HG03558 (cell line): Measurements from ENCODE around the gene USP25.

Experiments
- ATAC-seq: cut with Tn5 transposase; IDR thresholded peaks from one replicate; pipeline ENCODE4 v1.9.1; 2021; ENCODE audit warnings: moderate number of reproducible peaks; ENCODE audit not compliant: unreplicated experiment; ENCODE audit errors: extremely low read depth

USP25 gene, protein sequence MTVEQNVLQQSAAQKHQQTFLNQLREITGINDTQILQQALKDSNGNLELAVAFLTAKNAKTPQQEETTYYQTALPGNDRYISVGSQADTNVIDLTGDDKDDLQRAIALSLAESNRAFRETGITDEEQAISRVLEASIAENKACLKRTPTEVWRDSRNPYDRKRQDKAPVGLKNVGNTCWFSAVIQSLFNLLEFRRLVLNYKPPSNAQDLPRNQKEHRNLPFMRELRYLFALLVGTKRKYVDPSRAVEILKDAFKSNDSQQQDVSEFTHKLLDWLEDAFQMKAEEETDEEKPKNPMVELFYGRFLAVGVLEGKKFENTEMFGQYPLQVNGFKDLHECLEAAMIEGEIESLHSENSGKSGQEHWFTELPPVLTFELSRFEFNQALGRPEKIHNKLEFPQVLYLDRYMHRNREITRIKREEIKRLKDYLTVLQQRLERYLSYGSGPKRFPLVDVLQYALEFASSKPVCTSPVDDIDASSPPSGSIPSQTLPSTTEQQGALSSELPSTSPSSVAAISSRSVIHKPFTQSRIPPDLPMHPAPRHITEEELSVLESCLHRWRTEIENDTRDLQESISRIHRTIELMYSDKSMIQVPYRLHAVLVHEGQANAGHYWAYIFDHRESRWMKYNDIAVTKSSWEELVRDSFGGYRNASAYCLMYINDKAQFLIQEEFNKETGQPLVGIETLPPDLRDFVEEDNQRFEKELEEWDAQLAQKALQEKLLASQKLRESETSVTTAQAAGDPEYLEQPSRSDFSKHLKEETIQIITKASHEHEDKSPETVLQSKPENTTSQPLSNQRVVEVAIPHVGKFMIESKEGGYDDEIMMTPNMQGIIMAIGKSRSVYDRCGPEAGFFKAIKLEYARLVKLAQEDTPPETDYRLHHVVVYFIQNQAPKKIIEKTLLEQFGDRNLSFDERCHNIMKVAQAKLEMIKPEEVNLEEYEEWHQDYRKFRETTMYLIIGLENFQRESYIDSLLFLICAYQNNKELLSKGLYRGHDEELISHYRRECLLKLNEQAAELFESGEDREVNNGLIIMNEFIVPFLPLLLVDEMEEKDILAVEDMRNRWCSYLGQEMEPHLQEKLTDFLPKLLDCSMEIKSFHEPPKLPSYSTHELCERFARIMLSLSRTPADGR

DNA sequence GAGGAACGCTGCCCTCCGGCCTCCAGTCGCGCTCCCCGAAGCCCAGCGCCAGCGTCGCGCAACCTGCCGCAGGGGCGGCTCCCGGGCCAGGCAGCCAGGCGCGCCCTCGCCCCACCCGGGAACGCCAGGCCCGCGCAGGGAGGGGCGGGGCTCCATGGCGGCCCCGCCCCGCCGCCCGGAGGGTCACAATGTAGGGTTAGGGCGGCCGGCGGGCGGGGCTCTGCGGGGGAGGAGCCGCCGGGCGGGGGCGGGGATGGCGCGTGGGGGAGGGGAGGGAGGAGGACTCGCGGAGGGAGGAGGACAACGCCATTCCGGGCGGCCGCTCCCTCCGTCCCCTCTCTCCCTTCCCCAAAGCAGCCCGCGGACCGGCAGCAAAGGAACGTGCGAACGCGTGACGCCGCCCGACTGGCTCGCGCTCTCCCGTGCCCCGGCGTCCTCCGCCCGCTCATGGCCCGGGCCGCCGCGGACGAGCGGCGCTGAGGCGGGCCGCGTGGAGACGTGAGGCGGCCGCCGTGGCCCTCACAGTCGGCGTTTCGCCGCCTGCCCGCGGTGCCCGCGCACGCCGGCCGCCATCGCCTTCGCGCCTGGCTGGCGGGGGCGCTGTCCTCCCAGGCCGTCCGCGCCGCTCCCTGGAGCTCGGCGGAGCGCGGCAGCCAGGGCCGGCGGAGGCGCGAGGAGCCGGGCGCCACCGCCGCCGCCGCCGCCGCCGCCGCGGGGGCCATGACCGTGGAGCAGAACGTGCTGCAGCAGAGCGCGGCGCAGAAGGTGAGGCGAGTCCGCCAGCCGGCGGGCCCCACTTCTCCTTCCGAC, at the start of gene USP25:
USP25 (plus strand) TSS at position 309 of the 810 bp plus-strand sequence; CDS start at position 721, 412 bp downstream.
- peak; percentile 37 for ATAC-seq

GRCh38 chr21:15682186-15682895, 47.4 kb upstream of the USP25 start:
- ATAC-seq: no peak

GRCh38 chr21:15682977-15683376, 46.8 kb upstream of the USP25 start:
- ATAC-seq: no peak

DNA sequence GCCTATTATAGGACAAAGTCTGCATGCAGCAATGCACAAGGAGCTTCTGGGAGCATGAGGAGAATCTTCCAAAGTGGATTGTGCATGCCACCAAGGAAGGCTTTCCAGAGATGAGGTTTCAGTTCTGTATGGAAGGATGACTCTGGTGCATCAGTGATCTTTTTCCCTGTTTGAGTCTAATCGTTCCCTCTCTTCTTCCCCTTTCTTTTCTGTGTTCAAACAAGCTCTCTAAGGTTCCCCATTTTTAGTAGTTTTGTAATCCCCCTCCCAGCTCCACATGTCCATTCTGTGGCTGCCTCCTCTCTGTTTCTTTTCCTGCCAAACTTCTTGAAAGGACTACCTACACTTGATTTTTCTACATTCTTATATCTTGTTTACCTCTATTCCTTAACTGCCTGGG, 43.3 kb upstream of the USP25 start:
- no peak for ATAC-seq

DNA sequence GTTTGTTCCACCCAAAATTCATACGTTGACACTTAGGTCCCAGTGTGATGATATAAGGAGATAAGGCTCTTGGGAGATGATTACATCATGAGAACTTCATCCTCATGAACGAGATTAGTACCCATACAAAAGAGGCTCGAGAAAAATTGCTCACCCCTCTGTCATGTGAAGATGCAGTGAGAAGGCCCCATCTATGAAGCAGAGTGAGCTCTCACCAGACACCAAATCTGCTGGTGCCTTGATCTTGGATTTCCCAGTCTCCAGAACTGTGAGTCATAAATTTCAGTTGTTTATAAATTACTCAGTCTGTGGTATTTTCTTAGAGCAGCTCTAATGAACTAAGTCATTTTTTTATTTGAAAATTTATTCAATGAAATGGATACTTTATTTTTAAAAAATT, 42.6 kb upstream of the USP25 start:
- ATAC-seq: no peak

DNA sequence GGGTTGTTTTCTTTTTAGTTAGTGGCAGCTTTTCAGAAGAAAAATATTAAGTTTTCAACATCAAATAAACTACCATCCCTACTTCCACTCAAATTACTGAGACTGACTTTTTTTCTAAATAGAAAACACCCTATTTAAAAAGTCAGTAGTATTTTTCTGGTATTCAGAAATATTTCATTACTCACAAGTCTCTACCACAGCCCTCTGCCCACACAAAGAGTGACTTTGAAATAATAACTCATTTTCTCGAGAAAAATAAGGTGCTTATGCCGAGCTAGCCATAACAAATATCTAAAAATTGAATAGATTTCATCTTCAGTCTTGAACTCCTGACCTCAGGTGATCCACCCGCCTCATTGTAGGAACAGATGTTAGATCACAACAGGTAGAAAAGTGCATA, 41.8 kb upstream of the USP25 start:
- no peak for ATAC-seq

DNA sequence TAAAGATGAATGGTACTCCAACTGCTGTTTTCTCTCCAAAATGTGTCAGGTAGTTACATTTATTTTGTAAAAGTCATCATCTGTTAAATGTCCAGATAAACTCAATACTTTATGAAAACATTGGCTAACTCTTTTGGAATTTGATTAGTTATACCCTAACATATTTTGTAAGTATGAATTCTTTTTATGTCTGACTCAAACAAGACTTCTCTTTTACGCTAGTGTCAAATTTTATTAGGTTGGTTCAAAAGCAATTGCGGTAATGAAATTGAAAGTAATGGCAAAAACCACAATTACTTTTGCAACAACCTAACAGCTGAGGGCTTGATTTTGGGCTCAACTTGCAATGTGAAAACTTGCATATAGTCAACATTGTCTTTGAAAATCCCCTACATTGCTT, 41.0 kb upstream of the USP25 start:
- ATAC-seq: no peak

DNA sequence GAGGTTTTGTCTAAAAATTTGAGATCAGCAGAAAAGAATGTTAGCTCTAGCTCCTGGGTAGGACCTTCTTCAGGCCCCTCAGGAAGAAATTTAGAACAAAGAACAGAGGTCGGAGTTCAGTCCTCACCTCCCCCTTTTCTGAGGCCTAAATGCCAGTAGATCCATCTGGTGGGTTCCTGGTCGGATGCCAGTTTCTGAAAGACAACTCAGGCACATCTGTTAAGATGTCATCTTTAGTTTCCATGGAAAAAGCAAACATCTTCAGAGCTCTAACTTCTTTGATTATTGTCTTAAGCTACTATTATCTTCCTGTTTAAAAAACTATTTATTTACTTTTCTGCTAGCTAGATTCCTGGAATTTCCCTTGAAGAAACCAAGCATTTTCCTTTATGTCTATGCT, 37.1 kb upstream of the USP25 start:
- no peak for ATAC-seq

DNA sequence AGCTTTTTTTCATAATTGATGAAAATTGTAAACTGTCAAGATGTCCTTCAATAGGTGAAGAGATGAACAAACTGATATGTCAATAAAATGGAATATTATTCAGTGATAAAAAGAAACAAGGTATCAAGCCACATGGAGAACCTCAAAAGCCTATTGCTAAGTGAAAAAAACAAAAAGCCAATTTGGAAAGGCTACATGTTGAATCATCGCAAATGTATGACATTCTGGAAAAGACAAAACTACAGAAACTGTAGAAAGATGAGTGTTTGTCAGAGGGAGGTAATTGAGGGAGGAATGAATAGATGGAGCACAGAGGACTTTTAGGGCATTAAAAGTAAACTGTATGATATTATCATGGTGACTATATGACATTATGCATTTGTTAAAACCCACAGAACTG, 34.5 kb upstream of the USP25 start:
- no peak for ATAC-seq

DNA sequence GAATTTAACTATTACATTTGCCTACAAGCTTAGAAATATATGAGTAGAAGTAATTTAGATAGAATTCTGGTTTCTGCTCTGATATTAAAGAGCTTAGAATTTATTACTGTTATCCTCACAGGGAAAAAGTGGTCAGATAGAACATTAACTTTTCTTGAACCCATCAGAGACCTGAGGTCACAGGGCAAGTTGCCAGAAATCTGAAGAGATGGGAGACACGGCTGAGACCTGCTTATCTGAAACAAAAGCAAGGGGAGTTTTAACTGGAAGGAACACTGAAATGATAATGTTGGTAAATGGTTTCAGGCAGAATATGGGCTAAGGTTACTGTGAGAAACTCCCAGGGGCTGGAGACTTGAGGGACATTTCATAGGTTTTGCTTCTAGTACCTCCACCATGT, 28.0 kb upstream of the USP25 start:
- ATAC-seq: no peak

DNA sequence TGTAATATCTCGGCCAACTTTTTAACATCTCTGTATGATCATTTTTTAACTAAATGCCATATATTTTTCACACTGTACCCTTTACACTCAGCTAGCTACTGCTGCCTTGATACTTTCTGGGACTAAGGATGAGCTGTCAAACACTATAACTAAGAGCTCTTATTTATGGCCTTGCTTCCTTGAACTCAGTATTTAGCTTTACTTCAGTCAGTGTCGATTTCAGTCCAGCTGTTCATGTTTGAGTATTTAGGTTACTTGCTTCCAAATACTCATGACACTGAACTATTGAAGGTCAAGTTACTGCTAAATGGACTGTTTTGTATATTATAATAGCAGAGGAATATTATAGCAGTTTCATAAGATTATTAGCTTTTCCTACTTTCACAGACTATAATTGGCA, 25.9 kb upstream of the USP25 start:
- ATAC-seq: no peak

- no peak for ATAC-seq
Observed at GRCh38 chr21:15706696-15707095, 23.1 kb upstream of the USP25 start.

GRCh38 chr21:15713412-15713811, 16.4 kb upstream of the USP25 start:
- no peak for ATAC-seq

GRCh38 chr21:15718711-15719110, 11.1 kb upstream of the USP25 start:
- no peak for ATAC-seq

DNA sequence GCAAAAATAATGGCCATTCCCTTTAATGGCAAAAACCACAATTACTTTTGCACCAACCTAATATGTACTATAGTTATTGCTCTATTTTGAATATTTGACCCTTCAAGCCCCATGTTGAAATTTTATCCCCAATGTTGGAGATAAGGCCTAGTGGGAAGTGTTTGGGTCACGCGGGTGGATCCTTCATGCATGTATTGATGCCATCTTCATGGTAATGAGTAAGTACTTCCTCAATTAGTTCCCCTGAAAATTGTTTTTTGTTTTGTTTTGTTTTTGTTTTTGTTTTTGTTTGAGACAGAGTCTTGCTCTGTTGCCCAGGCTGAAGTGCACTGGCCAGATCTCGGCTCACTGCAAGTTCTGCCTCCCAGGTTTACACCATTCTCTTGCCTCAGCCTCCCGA, 9.8 kb upstream of the USP25 start:
- no peak for ATAC-seq

DNA sequence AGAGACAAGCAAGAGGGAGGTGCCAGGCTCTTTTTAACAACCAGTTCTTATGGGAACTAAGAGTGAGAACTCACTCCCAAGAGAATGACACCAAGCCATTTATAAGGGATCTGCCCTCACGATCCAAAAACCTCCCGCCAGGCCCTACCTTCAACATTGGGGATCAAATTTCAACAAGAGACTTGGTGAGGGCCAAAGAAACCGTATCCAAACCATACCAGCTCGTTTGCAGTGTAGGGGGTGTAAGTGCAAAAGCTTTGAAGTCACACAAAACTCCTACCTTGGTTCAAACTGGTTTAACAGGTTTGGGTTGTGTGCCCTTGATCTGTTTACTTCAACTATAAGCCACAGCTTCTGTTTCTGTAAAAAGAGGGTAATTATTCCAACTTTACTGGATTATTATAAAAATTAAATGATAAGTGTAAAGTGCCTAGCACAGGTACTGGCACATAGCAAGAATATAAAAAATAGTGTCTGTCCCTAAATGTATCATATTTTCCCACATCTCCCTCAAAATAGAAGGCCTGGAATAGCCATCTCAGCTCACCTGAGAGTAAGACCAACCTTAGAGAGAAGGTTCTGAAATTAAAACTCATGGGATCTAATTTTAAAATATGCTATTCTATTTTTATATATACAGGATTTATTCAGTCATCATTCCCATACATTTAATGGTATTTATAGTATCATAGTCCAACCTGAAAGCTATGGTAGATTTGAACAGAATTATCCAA, 7.0 kb upstream of the USP25 start:
- ATAC-seq: no peak

GRCh38 chr21:15725949-15726348, 3.8 kb upstream of the USP25 start:
- no peak for ATAC-seq

- no peak for ATAC-seq
Observed at GRCh38 chr21:15728046-15728445, 1.7 kb upstream of the USP25 start.

- ATAC-seq: no peak
Observed at GRCh38 chr21:15729346-15729673, 472 bp upstream of the USP25 start.
